Measurements from ENCODE around the gene NXF2B. TPM values are rescaled to one million over a fixed set of nuclear protein-coding genes. Genes with fewer than 3 reads are reported as not detected.
A peak's percentile ranks its signal among the peaks of the same experiment; 100 is the strongest.
"Not testable (repeated sequence)": the region's sequence is repeated elsewhere in the genome, so short reads cannot be mapped to it uniquely, and the experiment has no call there.

The NXF2B gene, protein sequence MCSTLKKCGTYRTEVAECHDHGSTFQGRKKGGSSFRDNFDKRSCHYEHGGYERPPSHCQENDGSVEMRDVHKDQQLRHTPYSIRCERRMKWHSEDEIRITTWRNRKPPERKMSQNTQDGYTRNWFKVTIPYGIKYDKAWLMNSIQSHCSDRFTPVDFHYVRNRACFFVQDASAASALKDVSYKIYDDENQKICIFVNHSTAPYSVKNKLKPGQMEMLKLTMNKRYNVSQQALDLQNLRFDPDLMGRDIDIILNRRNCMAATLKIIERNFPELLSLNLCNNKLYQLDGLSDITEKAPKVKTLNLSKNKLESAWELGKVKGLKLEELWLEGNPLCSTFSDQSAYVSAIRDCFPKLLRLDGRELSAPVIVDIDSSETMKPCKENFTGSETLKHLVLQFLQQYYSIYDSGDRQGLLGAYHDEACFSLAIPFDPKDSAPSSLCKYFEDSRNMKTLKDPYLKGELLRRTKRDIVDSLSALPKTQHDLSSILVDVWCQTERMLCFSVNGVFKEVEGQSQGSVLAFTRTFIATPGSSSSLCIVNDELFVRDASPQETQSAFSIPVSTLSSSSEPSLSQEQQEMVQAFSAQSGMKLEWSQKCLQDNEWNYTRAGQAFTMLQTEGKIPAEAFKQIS
- total RNA-seq (2014; rRNA removed; shearing (Covaris generic)) (0.14 and 0.85 TPM in 2 replicates), polyA plus RNA-seq (2016; fragmentation: Nextera tagmentation; extraction: Ambion mirVana) (0.28 and 0.74 TPM in 2 replicates)
- long read RNA-seq: 0 reads

DNA sequence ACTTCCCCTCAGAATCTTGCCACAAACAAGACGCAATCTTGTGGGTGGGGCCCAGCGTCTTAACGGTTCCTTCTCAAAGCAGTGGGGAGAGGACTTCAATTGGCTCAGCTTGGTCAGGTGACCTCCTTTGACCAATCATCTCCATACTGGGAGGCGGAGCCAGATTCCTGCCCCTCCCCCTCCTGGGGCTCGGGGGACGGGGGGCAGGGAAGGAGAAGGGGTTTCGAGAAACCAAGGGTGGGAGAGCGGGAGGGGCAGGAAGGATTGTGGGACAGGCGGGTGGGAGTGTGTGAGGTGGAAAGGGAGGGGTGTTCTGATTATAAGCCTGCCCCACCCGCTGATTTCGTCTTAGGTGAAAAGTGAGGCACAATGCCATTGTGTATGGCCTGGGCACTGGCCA, at the start of gene NXF2B:
Gene NXF2B, minus strand, starts transcription at position 101 of the 400 bp plus-strand sequence. CDS start 59,972 bp downstream, outside the sequence.
- H3K36me3 ChIP-seq (ENCODE audit: insufficient read depth); H3F3A ChIP-seq (replicated peaks; ENCODE audit: low read depth); H3K4me2 ChIP-seq; DNase-seq (ENCODE audit: low spot score); H3K27me3 Mint-ChIP-seq (ENCODE audit: insufficient read depth, low read depth, poor library complexity); H3K36me3 Mint-ChIP-seq (ENCODE audit: low read depth); H3K27ac Mint-ChIP-seq; ATAC-seq; H3K4me3 ChIP-seq; H3K4me1 ChIP-seq (ENCODE audit: insufficient read depth); H3K9me2 ChIP-seq (ENCODE audit: insufficient read depth); H3K27ac ChIP-seq (ENCODE audit: low read depth); H3K79me2 ChIP-seq (replicated peaks; ENCODE audit: insufficient read depth); H4K20me1 ChIP-seq (replicated peaks; ENCODE audit: insufficient read depth); H3K4me1 Mint-ChIP-seq; H2AFZ ChIP-seq; H3K9me3 Mint-ChIP-seq; H3K4me3 Mint-ChIP-seq; H3K27me3 ChIP-seq (ENCODE audit: insufficient read depth): not testable (repeated sequence)

DNA sequence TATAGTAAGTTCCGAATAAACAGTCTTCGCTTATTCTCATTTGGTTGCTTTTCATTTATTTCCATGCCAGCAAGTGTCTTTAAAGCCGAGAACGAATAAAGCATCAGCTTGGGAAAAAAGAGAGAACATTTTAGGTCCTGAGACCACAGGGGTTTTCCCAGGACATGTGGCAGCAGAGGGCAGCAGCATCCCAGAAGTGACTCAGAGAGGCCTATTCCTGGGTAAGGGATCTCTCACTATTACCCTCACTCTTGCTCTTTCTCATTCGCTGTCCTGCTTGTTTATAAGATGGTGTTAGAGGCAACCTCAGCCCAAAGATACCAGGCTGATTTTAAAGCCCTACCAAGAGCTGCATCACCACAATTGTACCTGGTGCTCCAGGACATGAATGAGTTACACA, 39.0 kb upstream of the NXF2B start:
- H4K20me1 ChIP-seq (replicated peaks; ENCODE audit: insufficient read depth); H3K27me3 ChIP-seq (ENCODE audit: insufficient read depth); DNase-seq (ENCODE audit: low spot score); H3K9me2 ChIP-seq (ENCODE audit: insufficient read depth); H3K27me3 Mint-ChIP-seq (ENCODE audit: insufficient read depth, low read depth, poor library complexity); H2AFZ ChIP-seq; H3K4me2 ChIP-seq; H3K27ac ChIP-seq (ENCODE audit: low read depth); H3K36me3 ChIP-seq (ENCODE audit: insufficient read depth); H3K36me3 Mint-ChIP-seq (ENCODE audit: low read depth); H3K27ac Mint-ChIP-seq; H3K4me3 Mint-ChIP-seq; H3K4me1 Mint-ChIP-seq; H3F3A ChIP-seq (replicated peaks; ENCODE audit: low read depth); H3K9me3 Mint-ChIP-seq; H3K79me2 ChIP-seq (replicated peaks; ENCODE audit: insufficient read depth); H3K4me1 ChIP-seq (ENCODE audit: insufficient read depth); H3K4me3 ChIP-seq: not testable (repeated sequence)
- ATAC-seq: peak; percentile 97

DNA sequence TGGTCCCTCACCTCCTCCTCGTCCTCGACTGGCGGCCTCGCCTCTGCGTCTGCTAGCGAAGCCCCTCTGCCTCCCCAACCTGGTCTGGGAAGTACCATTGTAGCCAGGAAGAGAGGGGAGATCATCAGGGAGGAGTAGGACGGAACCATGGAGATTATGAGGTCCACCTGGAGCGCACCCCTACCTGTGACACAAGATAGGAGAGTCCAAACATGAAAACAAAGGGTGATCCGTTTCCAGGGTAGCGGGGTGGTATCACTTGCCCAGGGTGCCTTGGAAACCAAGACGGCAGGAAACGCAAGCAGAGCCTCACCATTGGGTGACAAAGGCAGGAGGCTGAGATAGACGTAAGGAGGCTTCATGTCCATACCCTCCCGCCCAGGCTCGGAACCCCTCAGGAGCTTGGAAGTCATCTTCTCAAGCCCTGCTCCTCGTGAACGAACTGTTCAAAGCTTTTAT, 32.0 kb upstream of the NXF2B start, which contains the start of gene TCP11X2:
Gene TCP11X2, minus strand, starts transcription at position 51 of the 459 bp plus-strand sequence.
- H3K36me3 ChIP-seq (ENCODE audit: insufficient read depth); H3K9me3 Mint-ChIP-seq; H2AFZ ChIP-seq; DNase-seq (ENCODE audit: low spot score); H3K4me3 ChIP-seq; H3K4me3 Mint-ChIP-seq; H3K4me2 ChIP-seq; H3K27ac Mint-ChIP-seq; H3K4me1 ChIP-seq (ENCODE audit: insufficient read depth); H3K27me3 ChIP-seq (ENCODE audit: insufficient read depth); H3K4me1 Mint-ChIP-seq; H3K36me3 Mint-ChIP-seq (ENCODE audit: low read depth); H3K79me2 ChIP-seq (replicated peaks; ENCODE audit: insufficient read depth); H3K9me2 ChIP-seq (ENCODE audit: insufficient read depth); H3K27ac ChIP-seq (ENCODE audit: low read depth); H4K20me1 ChIP-seq (replicated peaks; ENCODE audit: insufficient read depth); H3K27me3 Mint-ChIP-seq (ENCODE audit: insufficient read depth, low read depth, poor library complexity); H3F3A ChIP-seq (replicated peaks; ENCODE audit: low read depth): not testable (repeated sequence)
- ATAC-seq: peak; percentile 97

DNA sequence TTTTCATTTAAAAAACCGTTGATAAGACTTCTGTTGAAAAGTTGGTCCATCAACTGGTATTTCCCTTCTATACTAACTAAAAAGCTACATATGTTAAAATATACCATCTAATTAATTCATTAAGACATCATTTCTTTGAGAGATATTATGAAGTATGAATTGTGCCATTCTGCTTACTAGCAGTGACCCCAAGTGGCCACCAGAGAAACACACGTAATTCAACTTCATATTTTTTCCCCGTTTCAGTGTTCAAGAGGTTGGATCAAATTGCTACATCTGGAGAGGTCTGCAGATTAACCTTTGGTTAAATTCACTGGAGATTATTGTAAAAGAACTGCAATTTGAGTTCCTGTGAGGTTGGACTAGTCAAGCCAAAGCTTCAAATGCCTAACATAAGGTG, 30.4 kb upstream of the NXF2B start:
- not testable (repeated sequence) for H3K4me1 ChIP-seq (ENCODE audit: insufficient read depth); H3K9me3 Mint-ChIP-seq; H3K27ac ChIP-seq (ENCODE audit: low read depth); H3K4me1 Mint-ChIP-seq; H3K27me3 Mint-ChIP-seq (ENCODE audit: insufficient read depth, low read depth, poor library complexity); H4K20me1 ChIP-seq (replicated peaks; ENCODE audit: insufficient read depth); H3K4me3 Mint-ChIP-seq; H2AFZ ChIP-seq; H3K36me3 ChIP-seq (ENCODE audit: insufficient read depth); ATAC-seq; H3K27me3 ChIP-seq (ENCODE audit: insufficient read depth); H3K27ac Mint-ChIP-seq; H3K36me3 Mint-ChIP-seq (ENCODE audit: low read depth); H3F3A ChIP-seq (replicated peaks; ENCODE audit: low read depth); H3K4me3 ChIP-seq; H3K4me2 ChIP-seq; DNase-seq (ENCODE audit: low spot score); H3K79me2 ChIP-seq (replicated peaks; ENCODE audit: insufficient read depth); H3K9me2 ChIP-seq (ENCODE audit: insufficient read depth)

DNA sequence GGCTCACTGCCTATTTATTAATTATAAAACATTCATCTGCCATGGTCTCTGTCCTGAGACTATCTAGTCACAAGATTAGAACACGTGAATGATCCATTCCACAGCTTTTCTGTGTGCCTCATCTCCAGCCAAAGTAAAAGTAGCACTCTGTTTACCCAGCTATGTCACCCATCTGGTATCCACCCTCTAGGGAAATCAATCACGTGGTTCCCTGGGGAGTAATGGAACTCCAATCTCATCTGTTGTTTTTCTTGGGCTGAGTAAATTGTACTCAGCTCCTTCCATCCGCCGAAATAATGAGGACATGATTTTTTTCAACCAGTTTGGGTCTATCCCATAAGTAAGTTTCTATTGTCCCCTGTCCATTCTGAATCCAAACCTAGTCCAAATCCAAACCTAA, 18.8 kb upstream of the NXF2B start:
- DNase-seq (ENCODE audit: low spot score); H3K27ac ChIP-seq (ENCODE audit: low read depth); H2AFZ ChIP-seq; H3F3A ChIP-seq (replicated peaks; ENCODE audit: low read depth); H3K9me2 ChIP-seq (ENCODE audit: insufficient read depth); H3K9me3 Mint-ChIP-seq; H3K36me3 Mint-ChIP-seq (ENCODE audit: low read depth); H3K27me3 ChIP-seq (ENCODE audit: insufficient read depth); H3K4me3 ChIP-seq; H3K27me3 Mint-ChIP-seq (ENCODE audit: insufficient read depth, low read depth, poor library complexity); H4K20me1 ChIP-seq (replicated peaks; ENCODE audit: insufficient read depth); H3K27ac Mint-ChIP-seq; H3K36me3 ChIP-seq (ENCODE audit: insufficient read depth); H3K4me1 ChIP-seq (ENCODE audit: insufficient read depth); H3K4me1 Mint-ChIP-seq; H3K4me2 ChIP-seq; H3K79me2 ChIP-seq (replicated peaks; ENCODE audit: insufficient read depth); H3K4me3 Mint-ChIP-seq; ATAC-seq: not testable (repeated sequence)

DNA sequence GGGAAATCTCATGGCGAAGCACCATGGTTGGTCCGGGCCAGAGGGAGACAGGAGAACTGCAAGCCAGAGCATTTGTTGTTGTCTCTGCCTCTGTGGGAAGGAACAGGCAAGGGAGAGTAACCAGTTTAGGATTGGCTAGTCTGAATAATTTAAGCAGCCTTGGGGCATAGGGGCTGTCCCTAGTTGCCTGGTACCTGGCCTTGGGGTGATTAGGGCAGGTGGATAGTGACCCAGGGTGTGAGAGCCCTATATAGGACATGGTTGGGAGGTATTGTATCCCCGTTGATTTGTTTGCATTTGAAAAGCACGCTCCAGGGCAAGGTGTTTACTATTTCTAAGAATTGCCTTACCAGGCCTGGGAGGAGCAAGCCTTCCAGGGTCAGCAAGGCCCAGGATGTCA, 25.3 kb downstream of the NXF2B start:
- not testable (repeated sequence) for H4K20me1 ChIP-seq (replicated peaks; ENCODE audit: insufficient read depth); H3F3A ChIP-seq (replicated peaks; ENCODE audit: low read depth); H3K27ac ChIP-seq (ENCODE audit: low read depth); H3K4me3 Mint-ChIP-seq; H3K4me1 ChIP-seq (ENCODE audit: insufficient read depth); H3K4me1 Mint-ChIP-seq; DNase-seq (ENCODE audit: low spot score); H2AFZ ChIP-seq; H3K9me2 ChIP-seq (ENCODE audit: insufficient read depth); H3K27me3 Mint-ChIP-seq (ENCODE audit: insufficient read depth, low read depth, poor library complexity); H3K27ac Mint-ChIP-seq; H3K36me3 ChIP-seq (ENCODE audit: insufficient read depth); H3K27me3 ChIP-seq (ENCODE audit: insufficient read depth); H3K4me3 ChIP-seq; H3K79me2 ChIP-seq (replicated peaks; ENCODE audit: insufficient read depth); H3K9me3 Mint-ChIP-seq; H3K4me2 ChIP-seq; H3K36me3 Mint-ChIP-seq (ENCODE audit: low read depth)
- ATAC-seq: peak; percentile 98
